ENCODE results near the gene FSCN2.

GRCh38 chr17:81518113-81518784, 9.9 kb upstream of the FSCN2 start:
- TF ChIP-seq ZFP30 (CRISPR knock-in tag; IDR thresholded peaks at IDR 0.05) (no peak), ARNTL (CRISPR knock-in tag; IDR thresholded peaks at IDR 0.05; ENCODE audit: borderline replicate concordance, low read depth) (no peak), ZFP3 (CRISPR knock-in tag; IDR thresholded peaks at IDR 0.05) (no peak), CREB5 (CRISPR knock-in tag; IDR thresholded peaks at IDR 0.05; ENCODE audit: low read depth) (no peak), ZC3H10 (CRISPR knock-in tag; IDR thresholded peaks at IDR 0.05) (no peak), SNAI2 (CRISPR knock-in tag; IDR thresholded peaks at IDR 0.05) (no peak)
- TF ChIP-seq, protein P1, sequence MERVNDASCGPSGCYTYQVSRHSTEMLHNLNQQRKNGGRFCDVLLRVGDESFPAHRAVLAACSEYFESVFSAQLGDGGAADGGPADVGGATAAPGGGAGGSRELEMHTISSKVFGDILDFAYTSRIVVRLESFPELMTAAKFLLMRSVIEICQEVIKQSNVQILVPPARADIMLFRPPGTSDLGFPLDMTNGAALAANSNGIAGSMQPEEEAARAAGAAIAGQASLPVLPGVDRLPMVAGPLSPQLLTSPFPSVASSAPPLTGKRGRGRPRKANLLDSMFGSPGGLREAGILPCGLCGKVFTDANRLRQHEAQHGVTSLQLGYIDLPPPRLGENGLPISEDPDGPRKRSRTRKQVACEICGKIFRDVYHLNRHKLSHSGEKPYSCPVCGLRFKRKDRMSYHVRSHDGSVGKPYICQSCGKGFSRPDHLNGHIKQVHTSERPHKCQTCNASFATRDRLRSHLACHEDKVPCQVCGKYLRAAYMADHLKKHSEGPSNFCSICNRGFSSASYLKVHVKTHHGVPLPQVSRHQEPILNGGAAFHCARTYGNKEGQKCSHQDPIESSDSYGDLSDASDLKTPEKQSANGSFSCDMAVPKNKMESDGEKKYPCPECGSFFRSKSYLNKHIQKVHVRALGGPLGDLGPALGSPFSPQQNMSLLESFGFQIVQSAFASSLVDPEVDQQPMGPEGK (CRISPR knock-in tag; IDR thresholded peaks at IDR 0.05; ENCODE audit: borderline replicate concordance): no peak
- TF ChIP-seq, protein P2, sequence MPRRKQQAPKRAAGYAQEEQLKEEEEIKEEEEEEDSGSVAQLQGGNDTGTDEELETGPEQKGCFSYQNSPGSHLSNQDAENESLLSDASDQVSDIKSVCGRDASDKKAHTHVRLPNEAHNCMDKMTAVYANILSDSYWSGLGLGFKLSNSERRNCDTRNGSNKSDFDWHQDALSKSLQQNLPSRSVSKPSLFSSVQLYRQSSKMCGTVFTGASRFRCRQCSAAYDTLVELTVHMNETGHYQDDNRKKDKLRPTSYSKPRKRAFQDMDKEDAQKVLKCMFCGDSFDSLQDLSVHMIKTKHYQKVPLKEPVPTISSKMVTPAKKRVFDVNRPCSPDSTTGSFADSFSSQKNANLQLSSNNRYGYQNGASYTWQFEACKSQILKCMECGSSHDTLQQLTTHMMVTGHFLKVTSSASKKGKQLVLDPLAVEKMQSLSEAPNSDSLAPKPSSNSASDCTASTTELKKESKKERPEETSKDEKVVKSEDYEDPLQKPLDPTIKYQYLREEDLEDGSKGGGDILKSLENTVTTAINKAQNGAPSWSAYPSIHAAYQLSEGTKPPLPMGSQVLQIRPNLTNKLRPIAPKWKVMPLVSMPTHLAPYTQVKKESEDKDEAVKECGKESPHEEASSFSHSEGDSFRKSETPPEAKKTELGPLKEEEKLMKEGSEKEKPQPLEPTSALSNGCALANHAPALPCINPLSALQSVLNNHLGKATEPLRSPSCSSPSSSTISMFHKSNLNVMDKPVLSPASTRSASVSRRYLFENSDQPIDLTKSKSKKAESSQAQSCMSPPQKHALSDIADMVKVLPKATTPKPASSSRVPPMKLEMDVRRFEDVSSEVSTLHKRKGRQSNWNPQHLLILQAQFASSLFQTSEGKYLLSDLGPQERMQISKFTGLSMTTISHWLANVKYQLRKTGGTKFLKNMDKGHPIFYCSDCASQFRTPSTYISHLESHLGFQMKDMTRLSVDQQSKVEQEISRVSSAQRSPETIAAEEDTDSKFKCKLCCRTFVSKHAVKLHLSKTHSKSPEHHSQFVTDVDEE (CRISPR knock-in tag; IDR thresholded peaks at IDR 0.05): no peak
